ENCODE measurements around the gene MAP10.

GRCh38 chr1:232822530-232822929 is 17.3 kb downstream of the MAP10 start:
- TF ChIP-seq POLR2A (IDR thresholded peaks at IDR 0.05): no peak
- TF ChIP-seq, protein P1, sequence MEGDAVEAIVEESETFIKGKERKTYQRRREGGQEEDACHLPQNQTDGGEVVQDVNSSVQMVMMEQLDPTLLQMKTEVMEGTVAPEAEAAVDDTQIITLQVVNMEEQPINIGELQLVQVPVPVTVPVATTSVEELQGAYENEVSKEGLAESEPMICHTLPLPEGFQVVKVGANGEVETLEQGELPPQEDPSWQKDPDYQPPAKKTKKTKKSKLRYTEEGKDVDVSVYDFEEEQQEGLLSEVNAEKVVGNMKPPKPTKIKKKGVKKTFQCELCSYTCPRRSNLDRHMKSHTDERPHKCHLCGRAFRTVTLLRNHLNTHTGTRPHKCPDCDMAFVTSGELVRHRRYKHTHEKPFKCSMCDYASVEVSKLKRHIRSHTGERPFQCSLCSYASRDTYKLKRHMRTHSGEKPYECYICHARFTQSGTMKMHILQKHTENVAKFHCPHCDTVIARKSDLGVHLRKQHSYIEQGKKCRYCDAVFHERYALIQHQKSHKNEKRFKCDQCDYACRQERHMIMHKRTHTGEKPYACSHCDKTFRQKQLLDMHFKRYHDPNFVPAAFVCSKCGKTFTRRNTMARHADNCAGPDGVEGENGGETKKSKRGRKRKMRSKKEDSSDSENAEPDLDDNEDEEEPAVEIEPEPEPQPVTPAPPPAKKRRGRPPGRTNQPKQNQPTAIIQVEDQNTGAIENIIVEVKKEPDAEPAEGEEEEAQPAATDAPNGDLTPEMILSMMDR (IDR thresholded peaks at IDR 0.05): no peak

Data from testis (tissue), 2 donors.